ENCODE data around the gene SPAG8.

DNA sequence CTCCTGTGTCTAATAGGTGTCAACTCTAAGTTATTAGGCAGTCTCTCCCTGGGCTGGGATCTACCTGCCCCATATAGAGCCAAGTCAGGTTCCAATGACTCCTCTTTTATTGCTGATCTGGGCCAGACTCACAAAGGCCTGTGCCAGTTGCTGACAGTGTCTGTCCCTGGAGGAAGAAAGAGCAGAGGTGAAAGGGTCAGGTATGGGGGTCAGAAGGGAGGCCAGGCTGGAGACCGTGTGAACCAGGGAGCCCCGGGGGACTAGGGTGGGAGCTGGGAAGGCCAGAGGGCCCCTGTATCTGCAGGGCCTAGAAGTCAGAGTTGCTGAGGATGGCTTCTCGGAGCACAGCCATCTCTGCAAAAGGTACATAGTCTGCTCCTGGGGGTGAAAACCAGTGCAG is 6.3 kb upstream of the SPAG8 start:
- no peak for TF ChIP-seq EZH2phosphoT487 (IDR thresholded peaks at IDR 0.05; ENCODE audit: low read depth, severe bottlenecking, unreplicated experiment)
- TF ChIP-seq, protein P1, sequence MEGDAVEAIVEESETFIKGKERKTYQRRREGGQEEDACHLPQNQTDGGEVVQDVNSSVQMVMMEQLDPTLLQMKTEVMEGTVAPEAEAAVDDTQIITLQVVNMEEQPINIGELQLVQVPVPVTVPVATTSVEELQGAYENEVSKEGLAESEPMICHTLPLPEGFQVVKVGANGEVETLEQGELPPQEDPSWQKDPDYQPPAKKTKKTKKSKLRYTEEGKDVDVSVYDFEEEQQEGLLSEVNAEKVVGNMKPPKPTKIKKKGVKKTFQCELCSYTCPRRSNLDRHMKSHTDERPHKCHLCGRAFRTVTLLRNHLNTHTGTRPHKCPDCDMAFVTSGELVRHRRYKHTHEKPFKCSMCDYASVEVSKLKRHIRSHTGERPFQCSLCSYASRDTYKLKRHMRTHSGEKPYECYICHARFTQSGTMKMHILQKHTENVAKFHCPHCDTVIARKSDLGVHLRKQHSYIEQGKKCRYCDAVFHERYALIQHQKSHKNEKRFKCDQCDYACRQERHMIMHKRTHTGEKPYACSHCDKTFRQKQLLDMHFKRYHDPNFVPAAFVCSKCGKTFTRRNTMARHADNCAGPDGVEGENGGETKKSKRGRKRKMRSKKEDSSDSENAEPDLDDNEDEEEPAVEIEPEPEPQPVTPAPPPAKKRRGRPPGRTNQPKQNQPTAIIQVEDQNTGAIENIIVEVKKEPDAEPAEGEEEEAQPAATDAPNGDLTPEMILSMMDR (IDR thresholded peaks at IDR 0.05; ENCODE audit: poor library complexity), result no peak
- TF ChIP-seq EZH2 (IDR thresholded peaks at IDR 0.05; ENCODE audit: borderline replicate concordance), result no peak
